HUES48 (cell line): ENCODE data around the gene EBI3.
A peak's percentile ranks its signal among the peaks of the same experiment; 100 is the strongest.

ENCODE experiments used
- H3K27ac ChIP-seq: one replicate; pipeline ENCODE4 v1.7.0; 2013; ENCODE audit warnings: low read depth, low read length, inconsistent platforms
- H3K27me3 ChIP-seq: 2 replicates; pipeline ENCODE4 v1.6.1; 2013; ENCODE audit warnings: mild to moderate bottlenecking, low read length; ENCODE audit not compliant: control insufficient read depth, insufficient read depth
- H3K36me3 ChIP-seq: 2 replicates; pipeline ENCODE4 v1.6.1; 2013; ENCODE audit warnings: low read length; ENCODE audit not compliant: control insufficient read depth, insufficient read depth
- H3K4me1 ChIP-seq: 2 replicates; pipeline ENCODE4 v1.6.1; 2013; ENCODE audit warnings: mild to moderate bottlenecking, low read length; ENCODE audit not compliant: control insufficient read depth, insufficient read depth
- H3K4me3 ChIP-seq: 2 replicates; pipeline ENCODE4 v1.5.1; 2013; ENCODE audit warnings: mild to moderate bottlenecking, low read depth, low read length
- H3K9ac ChIP-seq: 2 replicates; pipeline ENCODE4 v1.6.1; 2013; ENCODE audit warnings: mild to moderate bottlenecking, low read depth, low read length, moderate library complexity
- H3K9me3 ChIP-seq: 2 replicates; pipeline ENCODE4 v1.6.1; 2013; ENCODE audit warnings: low read length; ENCODE audit not compliant: control insufficient read depth, insufficient read depth

The EBI3 gene

GRCh38 chr19:4229179-4229931 lies at the start of gene EBI3:
TSS of gene EBI3 (plus strand) at chr19:4229523. CDS start at chr19:4229551, 28 bp downstream.
- Histone ChIP-seq H3K4me3 (no peak within 1 kb of the TSS), H3K9ac (no peak within 1 kb of the TSS), H3K9me3 (no peaks in the 10 kb centered on the region), H3K36me3 (peaks cover 3% of the 10 kb centered on the region; the same call in 1 of the 2 replicates), H3K27ac (peak within 1 kb of the TSS; percentile 7), H3K27me3 (peaks cover 6% of the 10 kb centered on the region; the same call in 1 of the 2 replicates), H3K4me1 (no peaks in the 10 kb centered on the region; the same call in 1 of the 2 replicates)

DNA sequence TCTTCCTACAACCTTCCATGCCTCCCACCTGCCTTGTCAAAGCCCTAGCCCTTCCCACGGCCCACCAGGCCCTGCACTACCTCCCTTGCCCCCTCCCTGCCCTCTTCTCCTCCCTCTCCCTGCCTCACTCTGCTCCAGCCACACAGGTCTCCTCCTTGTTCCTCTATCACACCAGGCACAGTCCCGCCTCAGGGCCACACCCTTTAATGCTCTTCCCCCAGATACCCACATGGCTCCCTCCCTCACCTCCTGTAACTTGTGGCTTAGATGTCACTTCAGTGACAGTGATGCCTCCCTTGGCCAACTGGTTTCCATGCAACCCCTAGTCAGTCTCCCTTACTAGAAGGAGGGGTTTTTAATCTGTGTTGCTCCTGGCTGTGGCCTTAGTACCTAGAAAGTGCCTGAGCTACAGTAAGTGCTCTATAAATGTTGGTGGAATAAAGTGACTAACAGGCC lies 48.2 kb upstream of the EBI3 start:
- H3K27ac ChIP-seq = no peak overlapping the region
- H3K36me3 ChIP-seq = no peaks in the 10 kb centered on the region
- H3K9me3 ChIP-seq = no peaks in the 10 kb centered on the region
- H3K27me3 ChIP-seq = no peaks in the 10 kb centered on the region
- H3K4me1 ChIP-seq = no peaks in the 10 kb centered on the region
- H3K4me3 ChIP-seq = no peak overlapping the region
- H3K9ac ChIP-seq = no peak overlapping the region

GRCh38 chr19:4182084-4182810 lies 47.1 kb upstream of the EBI3 start, which contains the start of the genes ANKRD24 and SIRT6:
TSS of gene ANKRD24 (plus strand) at chr19:4182689. CDS start at chr19:4186426, 3,737 bp downstream.
TSS of gene SIRT6 (minus strand) at chr19:4182563. CDS start at chr19:4182539, 24 bp downstream.
- Histone ChIP-seq H3K36me3 (no peaks in the 10 kb centered on the region), H3K27ac (peak within 1 kb of the TSS; percentile 66), H3K4me3 (peak within 1 kb of the TSS; percentile 82), H3K27me3 (no peaks in the 10 kb centered on the region), H3K9ac (peak within 1 kb of the TSS; percentile 44), H3K4me1 (no peaks in the 10 kb centered on the region), H3K9me3 (no peaks in the 10 kb centered on the region)

DNA sequence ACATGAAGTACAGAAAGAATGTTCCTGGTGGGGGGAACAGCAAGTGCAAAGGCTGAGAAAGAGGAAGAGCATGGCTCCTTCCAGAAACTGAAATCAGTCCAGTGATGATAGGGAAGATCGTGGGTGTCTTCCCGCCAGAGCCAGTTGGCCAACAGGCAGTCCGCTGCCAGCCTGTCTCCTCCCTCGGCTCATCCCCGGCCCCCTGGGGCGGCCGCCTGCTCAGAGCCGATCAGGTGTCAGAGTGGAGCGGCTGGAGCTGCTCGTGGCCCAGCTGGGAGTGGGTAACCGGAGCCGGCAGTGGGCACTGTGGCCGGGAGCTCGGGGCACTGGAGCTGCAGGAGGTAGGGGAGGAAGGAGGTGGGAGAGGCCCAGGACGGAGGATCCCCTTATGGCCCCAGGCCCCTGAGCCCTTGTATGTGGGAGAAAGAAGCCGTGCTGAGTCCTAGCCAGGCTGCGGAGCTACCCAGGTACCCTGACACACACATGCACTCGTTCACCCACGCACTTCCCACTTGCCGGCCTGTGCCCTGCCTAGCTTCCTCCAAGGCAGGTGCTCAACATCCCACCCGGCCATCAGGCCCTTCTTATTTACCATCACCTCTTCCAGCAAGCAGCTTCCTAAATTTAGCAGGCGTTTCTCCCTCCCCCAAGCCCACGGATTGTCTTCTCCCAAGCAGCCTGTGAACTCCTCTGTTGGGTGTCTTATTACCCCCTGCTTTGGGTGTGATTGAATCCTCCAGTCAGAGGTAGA lies 45.2 kb upstream of the EBI3 start:
- no peak overlapping the region for H3K4me3 ChIP-seq
- H3K36me3 ChIP-seq = no peaks in the 10 kb centered on the region
- no peak overlapping the region for H3K9ac ChIP-seq
- H3K27me3 ChIP-seq = no peaks in the 10 kb centered on the region
- no peaks in the 10 kb centered on the region for H3K4me1 ChIP-seq
- H3K27ac ChIP-seq = no peak overlapping the region
- H3K9me3 ChIP-seq = no peaks in the 10 kb centered on the region

DNA sequence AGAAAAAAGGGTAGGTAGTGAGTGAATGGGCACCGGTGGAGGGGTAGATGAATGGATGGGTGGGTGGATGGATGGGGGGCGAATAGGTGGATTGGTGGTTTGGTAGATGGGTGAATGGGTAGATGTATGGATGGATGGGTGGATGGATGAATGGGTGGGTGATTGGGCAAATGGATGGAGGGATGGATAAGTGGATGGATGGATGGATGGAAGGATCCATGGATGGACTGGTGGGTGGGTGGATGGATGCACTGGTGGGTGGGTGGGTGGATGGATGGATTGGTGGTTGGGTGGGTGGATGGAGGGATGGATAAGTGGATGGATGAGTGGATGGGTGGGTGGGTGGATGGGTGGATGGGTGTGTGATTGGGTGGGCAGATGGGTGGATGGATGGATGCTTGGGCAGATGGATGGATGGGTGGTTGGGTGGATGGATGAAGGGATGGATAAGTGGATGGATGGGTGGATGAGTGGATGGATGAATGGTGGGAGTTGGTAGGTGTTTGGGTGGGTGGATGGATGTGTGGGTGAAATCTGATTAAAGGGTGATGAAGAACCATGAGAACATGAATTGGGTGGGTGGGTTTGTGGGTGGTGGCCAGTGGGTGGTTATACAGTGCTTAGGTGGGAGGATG lies 44.5 kb upstream of the EBI3 start:
- no peak overlapping the region for H3K27ac ChIP-seq
- no peaks in the 10 kb centered on the region for H3K27me3 ChIP-seq
- no peaks in the 10 kb centered on the region for H3K9me3 ChIP-seq
- H3K9ac ChIP-seq = no peak overlapping the region
- no peak overlapping the region for H3K4me3 ChIP-seq
- no peaks in the 10 kb centered on the region for H3K36me3 ChIP-seq
- no peaks in the 10 kb centered on the region for H3K4me1 ChIP-seq

- no peak overlapping the region for H3K4me3 ChIP-seq
- no peak overlapping the region for H3K9ac ChIP-seq
- no peak overlapping the region for H3K27ac ChIP-seq
- H3K9me3 ChIP-seq = no peaks in the 10 kb centered on the region
- H3K36me3 ChIP-seq = no peaks in the 10 kb centered on the region
- no peaks in the 10 kb centered on the region for H3K27me3 ChIP-seq
- H3K4me1 ChIP-seq = no peaks in the 10 kb centered on the region
Measured at GRCh38 chr19:4185413-4186086, 43.8 kb upstream of the EBI3 start.

DNA sequence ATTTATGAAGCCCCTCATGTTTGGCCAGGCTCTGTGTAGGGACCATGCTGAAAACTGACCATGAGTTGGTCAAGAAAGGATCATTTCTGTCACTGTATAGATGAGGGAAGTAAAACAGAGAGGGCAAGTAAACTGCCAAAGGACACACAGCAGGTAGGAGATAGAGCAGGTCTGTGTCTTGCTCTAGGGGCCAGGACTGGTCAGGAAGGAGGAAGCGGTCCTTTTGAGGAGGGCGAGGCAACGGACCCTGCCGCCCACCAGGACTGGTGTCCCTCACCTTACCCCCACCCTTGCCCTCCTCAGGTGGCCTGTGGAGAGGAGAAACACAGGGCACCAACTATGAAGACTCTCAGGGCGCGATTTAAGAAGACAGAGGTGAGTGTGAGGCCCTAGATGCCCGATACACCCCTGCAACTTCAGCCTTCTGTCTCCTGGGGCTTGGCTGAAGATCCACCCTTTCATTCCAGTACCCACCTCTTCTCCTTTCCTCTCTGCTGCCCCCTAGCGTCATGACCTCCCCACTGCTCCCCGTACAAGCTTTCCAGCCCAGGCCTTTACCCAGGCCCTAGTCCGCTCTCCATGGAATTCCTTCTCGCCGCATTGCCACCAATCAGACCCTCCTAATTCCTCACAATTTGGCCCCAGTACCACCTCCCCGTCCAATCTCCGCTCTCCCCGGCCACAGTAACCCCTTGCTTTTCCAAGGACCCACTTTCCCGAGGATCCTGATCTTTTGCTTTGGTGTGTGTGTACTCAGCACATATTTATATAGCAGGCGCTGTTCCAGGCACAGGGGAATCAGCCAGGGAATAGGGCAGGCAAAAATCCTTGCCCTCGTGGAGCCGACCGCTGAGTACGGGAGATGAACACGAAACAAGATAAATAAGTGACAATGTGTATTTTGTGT lies 43.0 kb upstream of the EBI3 start:
- no peak overlapping the region for H3K4me3 ChIP-seq
- no peaks in the 10 kb centered on the region for H3K9me3 ChIP-seq
- H3K4me1 ChIP-seq = no peaks in the 10 kb centered on the region
- H3K27ac ChIP-seq = no peak overlapping the region
- H3K9ac ChIP-seq = no peak overlapping the region
- H3K27me3 ChIP-seq = no peaks in the 10 kb centered on the region
- H3K36me3 ChIP-seq = no peaks in the 10 kb centered on the region

- Histone ChIP-seq H3K9me3 (no peaks in the 10 kb centered on the region), H3K27me3 (no peaks in the 10 kb centered on the region), H3K27ac (no peak overlapping the region), H3K4me3 (no peak overlapping the region), H3K9ac (no peak overlapping the region), H3K4me1 (no peaks in the 10 kb centered on the region), H3K36me3 (no peaks in the 10 kb centered on the region)
Measured at GRCh38 chr19:4187313-4188122, 41.8 kb upstream of the EBI3 start.

DNA sequence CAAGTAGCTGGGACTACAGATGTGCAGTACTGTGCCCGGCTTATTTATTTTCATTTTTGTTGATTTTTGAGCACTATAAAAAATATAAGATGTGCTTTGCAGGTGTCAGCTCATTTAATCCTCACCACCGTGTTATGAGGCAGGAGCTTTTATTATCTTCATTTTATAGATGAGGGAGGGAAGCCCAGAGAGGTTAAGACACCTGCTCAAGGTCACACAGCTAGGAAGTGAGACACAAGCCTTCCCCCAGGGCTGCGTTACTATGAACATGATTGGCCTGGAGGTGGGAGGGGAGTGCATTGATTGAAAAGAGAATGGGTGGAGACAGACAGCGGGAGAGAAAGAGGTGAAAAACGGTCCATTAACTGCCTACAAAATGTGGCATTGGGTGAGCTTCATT lies 39.7 kb upstream of the EBI3 start:
- H3K9me3 ChIP-seq = no peaks in the 10 kb centered on the region
- no peak overlapping the region for H3K4me3 ChIP-seq
- H3K27me3 ChIP-seq = no peaks in the 10 kb centered on the region
- no peak overlapping the region for H3K9ac ChIP-seq
- no peaks in the 10 kb centered on the region for H3K4me1 ChIP-seq
- no peak overlapping the region for H3K27ac ChIP-seq
- H3K36me3 ChIP-seq = no peaks in the 10 kb centered on the region
